SK-N-SH treated with all-trans-retinoic acid at 6 μM for 48 hours (cell line): ENCODE results near the gene PXDC1.

ENCODE experiments used
- ARNTL ChIP-seq: fragments of 450-650 bp; formaldehyde crosslinking; IDR thresholded peaks from 2 replicates; pipeline ENCODE4 v1.5.0; 2020; ENCODE audit warnings: low read depth, mild to moderate bottlenecking, moderate library complexity, borderline replicate concordance
- CREB5 ChIP-seq: fragments of 250-450 bp; sonication (Bioruptor Pico); IDR thresholded peaks from 2 replicates; pipeline ENCODE4 v1.5.1; 2020; ENCODE audit warnings: low read depth, mild to moderate bottlenecking, moderate library complexity
- CSRNP3 ChIP-seq: fragments of 250-450 bp; sonication (Bioruptor Pico); IDR thresholded peaks from 2 replicates; pipeline ENCODE4 v1.5.1; 2021; ENCODE audit warnings: mild to moderate bottlenecking, moderate library complexity
- ESRRG ChIP-seq: fragments of 250-450 bp; sonication (Bioruptor Pico); IDR thresholded peaks from 2 replicates; pipeline ENCODE4 v1.6.1; 2021; ENCODE audit warnings: mild to moderate bottlenecking
- PATZ1 ChIP-seq: fragments of 250-450 bp; sonication (Bioruptor Pico); IDR thresholded peaks from 2 replicates; pipeline ENCODE4 v1.8.0; 2020; ENCODE audit warnings: mild to moderate bottlenecking, moderate library complexity, borderline replicate concordance
- PPARA ChIP-seq: fragments of 250-450 bp; sonication (Bioruptor Pico); IDR thresholded peaks from 2 replicates; pipeline ENCODE4 v1.5.0; 2020; ENCODE audit warnings: mild to moderate bottlenecking, borderline replicate concordance
- RARB ChIP-seq: fragments of 250-450 bp; sonication (Bioruptor Pico); IDR thresholded peaks from 2 replicates; pipeline ENCODE4 v1.8.0; 2021; ENCODE audit warnings: mild to moderate bottlenecking, moderate library complexity
- ZC3H10 ChIP-seq: fragments of 250-450 bp; sonication (Bioruptor Pico); IDR thresholded peaks from 2 replicates; pipeline ENCODE4 v1.5.1; 2021; ENCODE audit warnings: mild to moderate bottlenecking, moderate library complexity
- ZFP30 ChIP-seq: fragments of 450-650 bp; formaldehyde crosslinking; IDR thresholded peaks from 2 replicates; pipeline ENCODE4 v1.5.0; 2022; ENCODE audit warnings: mild to moderate bottlenecking, moderate library complexity
- ZNF70 ChIP-seq: fragments of 450-650 bp; formaldehyde crosslinking; IDR thresholded peaks from 2 replicates; pipeline ENCODE4 v1.5.0; 2020; ENCODE audit warnings: mild to moderate bottlenecking, moderate library complexity

- TF ChIP-seq PATZ1 (CRISPR knock-in tag) (no peak), PPARA (CRISPR knock-in tag) (no peak), ESRRG (CRISPR knock-in tag) (no peak), ARNTL (CRISPR knock-in tag) (no peak), CREB5 (CRISPR knock-in tag) (no peak), CSRNP3 (CRISPR knock-in tag) (no peak), ZC3H10 (CRISPR knock-in tag) (no peak), ZFP30 (CRISPR knock-in tag) (no peak), RARB (no peak), ZNF70 (CRISPR knock-in tag) (no peak)
These were observed 18.7 kb upstream of the PXDC1 start for GRCh38 chr6:3770023-3770720.
